HCT116 (cell line): ENCODE results near the gene CAB39L. TPM values are rescaled to one million over a fixed set of nuclear protein-coding genes. Genes with fewer than 3 reads are reported as not detected.

Experiments used
- ATAC-seq: fragments of 200-7000 bp; cut with Tn5 transposase; 2 replicates; pipeline ENCODE4 v1.9.1; 2020; ENCODE audit warnings: mild to moderate bottlenecking, moderate library complexity
- BruUV-seq: library from RNA; stranded (reverse); fragments of 400-500 nt; replicated peaks from 2 replicates; lab custom pipeline; 2021; lab: Mats Ljungman, UMichigan
- CTCF ChIA-PET: fragments of 300-600 bp; sonication (Branson Sonifier 250); formaldehyde crosslinking; loops from one replicate; lab custom pipeline; 2021; ENCODE audit warnings: antibody characterized with exemption; lab: Charles Lee
- POLR2A ChIA-PET: fragments of 300-600, 350-600 bp; sonication (Branson Sonifier 250); formaldehyde crosslinking; loops from one replicate; lab custom pipeline; 2021; ENCODE audit warnings: antibody characterized with exemption; lab: Charles Lee
- RAD21 ChIA-PET, 2 experiments: fragments of 300-600 bp; sonication (Branson Sonifier 250); formaldehyde crosslinking; loops; one replicate each; lab custom pipeline; 2023; ENCODE audit warnings: low total read pairs in 2 of 2; ENCODE audit not compliant: uncharacterized antibody in 2 of 2, unreplicated experiment in 2 of 2, low non-redundant PET in 1 of 2; lab: Charles Lee
- DNase-seq: peaks from one replicate; pipeline ENCODE4 v3.0.0-alpha.2; 2010; ENCODE audit warnings: low read depth, low spot score
- H2AFZ ChIP-seq: fragments of 200-600 bp; shearing (Covaris generic), sonication (generic); 2 replicates; pipeline ENCODE4 v1.6.1; 2017; ENCODE audit warnings: low read depth, mixed run types, mixed read lengths, antibody characterized with exemption, low read length; ENCODE audit not compliant: poor library complexity, severe bottlenecking
- H3K27ac ChIP-seq: 2 replicates; pipeline ENCODE4 v1.5.1; 2012; ENCODE audit warnings: low read depth, low read length
- H3K27me3 ChIP-seq: fragments of 200-600 bp; sonication (generic); 2 replicates; pipeline ENCODE4 v1.6.1; 2016; ENCODE audit warnings: mixed run types, low read length, mixed read lengths; ENCODE audit not compliant: insufficient read depth
- H3K36me3 ChIP-seq, 2 experiments: fragments of 200-500 bp in 1 of 2; fragments of 200-600 bp in 1 of 2; sonication (Bioruptor generic) in 1 of 2; sonication (generic) in 1 of 2; 2 replicates each; pipeline versions ENCODE4 v1.5.1 to v1.6.1; 2014 to 2016; ENCODE audit warnings: low read length in 2 of 2, inconsistent platforms in 1 of 2, mixed read lengths in 1 of 2, mixed run types in 1 of 2; ENCODE audit not compliant: insufficient read depth in 2 of 2, control insufficient read depth in 1 of 2
- H3K4me1 ChIP-seq, 2 experiments: fragments of 200-600 bp in 1 of 2; sonication (generic) in 1 of 2; 2 replicates each; pipeline versions ENCODE4 v1.5.1 to v1.6.1; 2012 to 2017; ENCODE audit warnings: low read length in 2 of 2, inconsistent platforms in 1 of 2, mild to moderate bottlenecking in 1 of 2, mixed read lengths in 1 of 2, mixed run types in 1 of 2, moderate library complexity in 1 of 2; ENCODE audit not compliant: insufficient read depth in 2 of 2, control insufficient read depth in 1 of 2
- H3K4me2 ChIP-seq: fragments of 200-600 bp; sonication (generic); 2 replicates; pipeline ENCODE4 v1.6.1; 2017; ENCODE audit warnings: mixed run types, low read length, mixed read lengths
- H3K4me3 ChIP-seq, 2 experiments: fragments of 200-600 bp in 1 of 2; sonication (generic) in 1 of 2; replicated peaks in 1 of 2; 2 replicates each; pipeline ENCODE4 v1.5.1; 2011 to 2016; ENCODE audit warnings: low read length in 2 of 2, control low read depth in 1 of 2, low read depth in 1 of 2, mild to moderate bottlenecking in 1 of 2, mixed read lengths in 1 of 2, mixed run types in 1 of 2
- H3K79me2 ChIP-seq: fragments of 200-600 bp; sonication (generic); 2 replicates; pipeline ENCODE4 v1.6.1; 2017; ENCODE audit warnings: mild to moderate bottlenecking, mixed run types, low read length, moderate library complexity, mixed read lengths; ENCODE audit not compliant: insufficient read depth
- H3K9ac ChIP-seq: fragments of 200-600 bp; sonication (generic); 2 replicates; pipeline ENCODE4 v1.6.1; 2016; ENCODE audit warnings: low read length, mixed read lengths
- H3K9me2 ChIP-seq: fragments of 200-600 bp; sonication (generic), shearing (Covaris generic); 2 replicates; pipeline ENCODE4 v1.6.1; 2017; ENCODE audit warnings: mixed run types, mild to moderate bottlenecking, moderate library complexity; ENCODE audit not compliant: insufficient read depth
- H3K9me3 ChIP-seq, 2 experiments: fragments of 200-500 bp in 1 of 2; fragments of 200-600 bp in 1 of 2; sonication (Bioruptor generic) in 1 of 2; sonication (generic) in 1 of 2; 2 replicates each; pipeline ENCODE4 v1.6.1; 2014 to 2017; ENCODE audit warnings: low read length in 2 of 2, mixed read lengths in 2 of 2, inconsistent platforms in 1 of 2, low read depth in 1 of 2, mild to moderate bottlenecking in 1 of 2, mixed run types in 1 of 2, moderate library complexity in 1 of 2; ENCODE audit not compliant: control insufficient read depth in 1 of 2, insufficient read depth in 1 of 2
- H4K20me1 ChIP-seq: fragments of 200-600 bp; sonication (generic), shearing (Covaris generic); 2 replicates; pipeline ENCODE4 v1.6.1; 2017; ENCODE audit warnings: mixed run types, mild to moderate bottlenecking, moderate library complexity; ENCODE audit not compliant: insufficient read depth
- CBX3 ChIP-seq: IDR thresholded peaks from 2 replicates; pipeline ENCODE4 v1.6.1; 2012; ENCODE audit warnings: low read depth
- CTCF ChIP-seq, 3 experiments: fragments of 200-600 bp in 1 of 3; sonication (generic) in 1 of 3; IDR thresholded peaks in 2 of 3; conservative IDR thresholded peaks in 1 of 3; 2 replicates each; pipeline ENCODE4 v1.5.1; 2012 to 2017; ENCODE audit warnings: low read depth in 2 of 3, low read length in 2 of 3, antibody characterized with exemption in 1 of 3, borderline replicate concordance in 1 of 3, control low read depth in 1 of 3, mild to moderate bottlenecking in 1 of 3, mixed read lengths in 1 of 3, mixed run types in 1 of 3, moderate library complexity in 1 of 3; ENCODE audit not compliant: insufficient read depth in 1 of 3
- EGR1 ChIP-seq: IDR thresholded peaks from 2 replicates; pipeline ENCODE4 v1.6.1; 2012; ENCODE audit warnings: low read depth
- ELF1 ChIP-seq: IDR thresholded peaks from 2 replicates; pipeline ENCODE4 v1.6.1; 2012; ENCODE audit warnings: low read depth, borderline replicate concordance
- JUND ChIP-seq: IDR thresholded peaks from 2 replicates; pipeline ENCODE4 v1.6.1; 2012
- MAX ChIP-seq: IDR thresholded peaks from 2 replicates; pipeline ENCODE4 v1.6.1; 2012
- POLR2A ChIP-seq: IDR thresholded peaks from 2 replicates; pipeline ENCODE4 v1.7.0; 2011; ENCODE audit warnings: borderline replicate concordance; ENCODE audit not compliant: insufficient read depth, insufficient read length; ENCODE audit errors: extremely low read depth
- POLR2AphosphoS5 ChIP-seq: IDR thresholded peaks from 2 replicates; pipeline ENCODE4 v1.6.1; 2011; ENCODE audit warnings: mild to moderate bottlenecking, low read depth, low read length, moderate library complexity
- RAD21 ChIP-seq: IDR thresholded peaks from 2 replicates; pipeline ENCODE4 v1.6.1; 2012; ENCODE audit warnings: low read depth, mild to moderate bottlenecking
- SP1 ChIP-seq: IDR thresholded peaks from 2 replicates; pipeline ENCODE4 v1.6.1; 2012; ENCODE audit warnings: low read depth
- SRF ChIP-seq: IDR thresholded peaks from 2 replicates; pipeline ENCODE4 v1.6.1; 2012; ENCODE audit warnings: low read depth
- YY1 ChIP-seq: IDR thresholded peaks from 2 replicates; pipeline ENCODE4 v1.6.1; 2011; ENCODE audit warnings: low read length, low read depth, moderate library complexity, mild to moderate bottlenecking; ENCODE audit not compliant: insufficient replicate concordance; ENCODE audit errors: extremely low read depth
- ZNF274 ChIP-seq: fragments of 200-500 bp; sonication (Bioruptor generic); IDR thresholded peaks from 2 replicates; pipeline ENCODE4 v1.6.1; 2014; ENCODE audit warnings: mild to moderate bottlenecking, low read depth, low read length, inconsistent platforms
- intact Hi-C: fragments of 100-400 bp; cut with micrococcal nuclease; formaldehyde crosslinking; loops from 2 replicates; pipeline ENCODE4 v1.10.0; 2022
- total RNA-seq: library from RNA; stranded (reverse); gene quantifications from one replicate; pipeline ENCODE4 v1.2.1, GENCODE V29; 2021; ENCODE audit not compliant: unreplicated experiment
- TF ChIP-seq, protein P1 (sequence below): IDR thresholded peaks from 2 replicates; pipeline ENCODE4 v1.6.1; 2012; ENCODE audit warnings: low read depth

CAB39L gene
- total RNA-seq, 1 experiment from 2014 or later, result 6.1 TPM

- Histone ChIP-seq H2AFZ (no peak overlapping the region), H3K27ac (no peak overlapping the region), H3K4me2 (no peak overlapping the region), H3K27me3 (peaks cover 21% of the 10 kb centered on the region), H3K4me3 (no peak overlapping the region), H3K4me1 (peaks cover 2 to 14% of the 10 kb centered on the region in 2 experiments; a peak in 2 of 4 replicates), H4K20me1 (no peaks in the 10 kb centered on the region; the same call in 1 of the 2 replicates), H3K9ac (no peak overlapping the region), H3K9me2 (no peaks in the 10 kb centered on the region), H3K79me2 (no peaks in the 10 kb centered on the region), H3K36me3 (no peaks in the 10 kb centered on the region), H3K9me3 (no peaks in the 10 kb centered on the region)
- DNase-seq, result no peak
- ChIA-PET RAD21 (no interaction called here), CTCF (no interaction called here), POLR2A (no interaction called here)
- no peak for ATAC-seq
- TF ChIP-seq CBX3, result no peak
- intact Hi-C loops, result no loop called here
- no TSS peak for BruUV-seq
Observed at GRCh38 chr13:49369866-49370265, 74.0 kb downstream of the CAB39L start.

DNA sequence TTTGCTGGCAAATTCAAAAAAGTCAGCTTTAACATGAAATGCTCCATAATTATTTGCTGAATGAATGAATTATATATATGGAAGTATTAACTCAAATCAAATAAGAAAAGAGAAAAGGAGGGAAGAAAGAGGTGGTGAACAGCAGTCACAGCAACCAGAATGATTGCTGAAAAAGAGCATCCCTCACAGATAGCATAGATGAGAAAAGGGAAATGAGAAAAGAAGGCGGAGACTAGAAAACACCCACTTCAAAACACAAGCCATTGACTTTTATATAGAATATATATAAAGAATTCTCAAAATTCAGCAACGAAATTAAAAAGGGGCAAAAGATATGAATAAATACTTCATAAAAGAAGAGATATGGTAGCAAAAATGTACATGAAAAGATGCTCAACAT, 75.2 kb downstream of the CAB39L start:
- Histone ChIP-seq H3K27me3 (peaks cover 20% of the 10 kb centered on the region), H3K9me3 (no peaks in the 10 kb centered on the region), H3K4me3 (no peak overlapping the region), H4K20me1 (no peaks in the 10 kb centered on the region; the same call in 1 of the 2 replicates), H3K36me3 (no peaks in the 10 kb centered on the region), H2AFZ (no peak overlapping the region), H3K9ac (no peak overlapping the region), H3K9me2 (no peaks in the 10 kb centered on the region), H3K27ac (no peak overlapping the region), H3K79me2 (no peaks in the 10 kb centered on the region), H3K4me2 (no peak overlapping the region), H3K4me1 (peaks cover 2 to 10% of the 10 kb centered on the region in 2 experiments; a peak in 2 of 4 replicates)
- no TSS peak for BruUV-seq
- no peak for DNase-seq
- intact Hi-C loops, result no loop called here
- ChIA-PET CTCF (no interaction called here), RAD21 (no interaction called here), POLR2A (no interaction called here)
- ATAC-seq, result no peak
- TF ChIP-seq CTCF (IDR thresholded peaks at IDR 0.05 in 2 of 3, conservative IDR thresholded peaks at IDR 0.05 in 1 of 3; ENCODE audit: borderline replicate concordance in 1 of 3, insufficient read depth in 1 of 3, low read depth in 2 of 3, low read length in 2 of 3), result no peak
- no peak for TF ChIP-seq EGR1
- no peak for TF ChIP-seq POLR2AphosphoS5
- TF ChIP-seq CBX3, result no peak
- no peak for TF ChIP-seq SRF
- TF ChIP-seq SP1, result no peak
- TF ChIP-seq ZNF274, result no peak
- TF ChIP-seq ELF1, result no peak
- no peak for TF ChIP-seq POLR2A
- no peak for TF ChIP-seq YY1
- TF ChIP-seq, protein P1, sequence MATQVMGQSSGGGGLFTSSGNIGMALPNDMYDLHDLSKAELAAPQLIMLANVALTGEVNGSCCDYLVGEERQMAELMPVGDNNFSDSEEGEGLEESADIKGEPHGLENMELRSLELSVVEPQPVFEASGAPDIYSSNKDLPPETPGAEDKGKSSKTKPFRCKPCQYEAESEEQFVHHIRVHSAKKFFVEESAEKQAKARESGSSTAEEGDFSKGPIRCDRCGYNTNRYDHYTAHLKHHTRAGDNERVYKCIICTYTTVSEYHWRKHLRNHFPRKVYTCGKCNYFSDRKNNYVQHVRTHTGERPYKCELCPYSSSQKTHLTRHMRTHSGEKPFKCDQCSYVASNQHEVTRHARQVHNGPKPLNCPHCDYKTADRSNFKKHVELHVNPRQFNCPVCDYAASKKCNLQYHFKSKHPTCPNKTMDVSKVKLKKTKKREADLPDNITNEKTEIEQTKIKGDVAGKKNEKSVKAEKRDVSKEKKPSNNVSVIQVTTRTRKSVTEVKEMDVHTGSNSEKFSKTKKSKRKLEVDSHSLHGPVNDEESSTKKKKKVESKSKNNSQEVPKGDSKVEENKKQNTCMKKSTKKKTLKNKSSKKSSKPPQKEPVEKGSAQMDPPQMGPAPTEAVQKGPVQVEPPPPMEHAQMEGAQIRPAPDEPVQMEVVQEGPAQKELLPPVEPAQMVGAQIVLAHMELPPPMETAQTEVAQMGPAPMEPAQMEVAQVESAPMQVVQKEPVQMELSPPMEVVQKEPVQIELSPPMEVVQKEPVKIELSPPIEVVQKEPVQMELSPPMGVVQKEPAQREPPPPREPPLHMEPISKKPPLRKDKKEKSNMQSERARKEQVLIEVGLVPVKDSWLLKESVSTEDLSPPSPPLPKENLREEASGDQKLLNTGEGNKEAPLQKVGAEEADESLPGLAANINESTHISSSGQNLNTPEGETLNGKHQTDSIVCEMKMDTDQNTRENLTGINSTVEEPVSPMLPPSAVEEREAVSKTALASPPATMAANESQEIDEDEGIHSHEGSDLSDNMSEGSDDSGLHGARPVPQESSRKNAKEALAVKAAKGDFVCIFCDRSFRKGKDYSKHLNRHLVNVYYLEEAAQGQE, result no peak
- no peak for TF ChIP-seq MAX
- no peak for TF ChIP-seq RAD21
- TF ChIP-seq JUND, result no peak
